Skeletal muscle satellite cell (primary cell): ENCODE data around the gene DNLZ.

ENCODE experiments used
- H3K27me3 ChIP-seq: 2 replicates; pipeline ENCODE4 v1.7.0; 2013; ENCODE audit warnings: low read length; ENCODE audit not compliant: control insufficient read depth, insufficient read depth
- H3K36me3 ChIP-seq: 2 replicates; pipeline ENCODE4 v1.7.0; 2013; ENCODE audit warnings: mild to moderate bottlenecking, control low read depth, low read length; ENCODE audit not compliant: insufficient read depth
- H3K4me1 ChIP-seq: 2 replicates; pipeline ENCODE4 v1.7.0; 2013; ENCODE audit warnings: low read length; ENCODE audit not compliant: control insufficient read depth, insufficient read depth
- H3K4me2 ChIP-seq: 2 replicates; pipeline ENCODE4 v1.7.0; 2013; ENCODE audit warnings: mild to moderate bottlenecking, low read length
- H3K4me3 ChIP-seq: 2 replicates; pipeline ENCODE4 v1.7.0; 2013; ENCODE audit warnings: low read length
- H3K9ac ChIP-seq: 2 replicates; pipeline ENCODE4 v1.7.0; 2013; ENCODE audit warnings: mild to moderate bottlenecking, low read depth, low read length, moderate library complexity
- H3K9me3 ChIP-seq: replicated peaks from 2 replicates; pipeline ENCODE4 v1.7.0; 2013; ENCODE audit warnings: mild to moderate bottlenecking, control low read depth, low read length

DNLZ gene

DNA sequence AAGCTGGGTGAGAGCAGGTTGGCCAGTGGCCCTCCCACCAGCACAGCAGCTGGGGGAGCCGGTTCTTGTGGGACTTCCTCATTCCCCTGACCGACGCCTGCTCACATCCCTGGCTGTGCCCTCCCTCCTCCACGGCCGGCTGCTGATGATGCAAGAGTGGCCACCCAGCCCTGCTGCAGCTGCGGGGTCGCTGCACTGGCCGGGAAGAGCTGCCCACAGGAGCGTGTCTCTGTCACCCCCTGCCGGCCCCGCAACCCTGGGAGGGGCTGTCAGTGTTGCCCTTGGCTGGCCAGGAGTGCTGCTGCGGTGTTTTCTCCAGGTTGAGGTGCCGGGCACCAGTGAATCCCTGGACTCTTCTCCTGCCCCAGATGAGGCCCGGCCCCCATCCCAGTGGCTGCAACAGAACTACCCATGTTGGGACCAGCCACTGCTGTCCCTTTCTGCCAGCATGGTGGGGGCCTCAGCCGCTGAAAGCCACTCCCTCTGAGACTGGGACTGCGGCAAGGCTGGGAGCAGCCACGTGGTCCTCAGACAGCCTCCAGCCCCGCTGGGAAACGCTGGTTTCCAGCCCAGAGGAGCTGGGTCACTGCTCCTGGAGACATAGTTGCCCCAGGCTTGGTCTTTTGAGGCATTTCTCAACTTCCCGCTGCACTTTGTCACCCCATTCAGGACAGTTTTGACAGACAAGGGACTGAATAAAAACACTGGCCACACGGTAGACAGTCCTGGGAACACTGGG lies 9.2 kb upstream of the DNLZ start:
- Histone ChIP-seq H3K4me1 (peaks cover 15% of the 10 kb centered on the region), H3K4me2 (peak overlapping the region; percentile 20), H3K4me3 (no peak overlapping the region), H3K9me3 (no peaks in the 10 kb centered on the region), H3K9ac (no peak overlapping the region), H3K36me3 (peaks cover 19% of the 10 kb centered on the region), H3K27me3 (no peaks in the 10 kb centered on the region)

DNA sequence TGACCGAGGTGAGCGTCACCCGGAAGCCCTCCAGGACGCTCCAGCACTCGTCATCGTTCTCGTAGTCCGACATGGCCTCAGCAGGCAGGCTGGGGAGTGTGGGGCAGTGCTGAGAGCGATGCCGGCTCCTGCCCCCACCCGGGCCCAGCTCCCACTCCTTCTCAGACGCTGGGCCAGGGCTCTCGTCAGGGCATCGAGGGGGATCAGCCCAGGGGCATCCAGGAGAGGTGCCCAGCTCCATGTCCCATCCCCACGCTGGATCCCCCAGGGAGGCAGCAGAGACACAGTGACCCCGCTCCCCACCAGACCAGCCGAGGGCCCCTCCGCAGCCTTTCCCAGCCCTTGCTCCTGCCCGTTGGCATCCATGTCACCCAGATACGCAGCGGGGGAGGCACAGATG lies 8.5 kb upstream of the DNLZ start:
- H3K9ac ChIP-seq: no peak overlapping the region
- H3K9me3 ChIP-seq: no peaks in the 10 kb centered on the region

DNA sequence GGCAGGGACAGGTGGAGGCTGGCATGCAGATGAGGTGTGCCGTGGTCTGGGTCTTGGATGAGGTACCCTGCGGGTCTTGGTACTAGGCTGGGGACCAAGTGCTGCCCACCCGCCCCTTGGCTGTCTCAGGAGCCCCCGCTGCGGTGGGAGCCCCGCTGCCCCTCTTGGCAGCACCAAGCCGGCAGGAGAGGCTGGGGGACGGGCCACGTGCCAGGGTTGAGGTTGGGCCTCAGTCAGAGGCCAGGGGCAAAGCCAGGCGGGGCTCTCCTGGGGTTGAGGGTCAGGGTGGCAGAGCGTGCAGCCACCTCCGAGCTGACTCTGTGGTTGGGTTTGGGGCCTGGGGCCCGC lies 8.0 kb upstream of the DNLZ start:
- Histone ChIP-seq H3K9me3 (no peaks in the 10 kb centered on the region), H3K27me3 (no peaks in the 10 kb centered on the region), H3K36me3 (peaks cover 16% of the 10 kb centered on the region), H3K4me2 (no peak overlapping the region), H3K9ac (no peak overlapping the region), H3K4me3 (no peak overlapping the region), H3K4me1 (peaks cover 15% of the 10 kb centered on the region)

More for the DNA sequence above, 8.5 kb upstream of the DNLZ start:
- Histone ChIP-seq H3K4me3 (no peak overlapping the region), H3K4me2 (peak overlapping the region; percentile 20), H3K27me3 (no peaks in the 10 kb centered on the region), H3K4me1 (peaks cover 15% of the 10 kb centered on the region), H3K36me3 (peaks cover 16% of the 10 kb centered on the region)

DNA sequence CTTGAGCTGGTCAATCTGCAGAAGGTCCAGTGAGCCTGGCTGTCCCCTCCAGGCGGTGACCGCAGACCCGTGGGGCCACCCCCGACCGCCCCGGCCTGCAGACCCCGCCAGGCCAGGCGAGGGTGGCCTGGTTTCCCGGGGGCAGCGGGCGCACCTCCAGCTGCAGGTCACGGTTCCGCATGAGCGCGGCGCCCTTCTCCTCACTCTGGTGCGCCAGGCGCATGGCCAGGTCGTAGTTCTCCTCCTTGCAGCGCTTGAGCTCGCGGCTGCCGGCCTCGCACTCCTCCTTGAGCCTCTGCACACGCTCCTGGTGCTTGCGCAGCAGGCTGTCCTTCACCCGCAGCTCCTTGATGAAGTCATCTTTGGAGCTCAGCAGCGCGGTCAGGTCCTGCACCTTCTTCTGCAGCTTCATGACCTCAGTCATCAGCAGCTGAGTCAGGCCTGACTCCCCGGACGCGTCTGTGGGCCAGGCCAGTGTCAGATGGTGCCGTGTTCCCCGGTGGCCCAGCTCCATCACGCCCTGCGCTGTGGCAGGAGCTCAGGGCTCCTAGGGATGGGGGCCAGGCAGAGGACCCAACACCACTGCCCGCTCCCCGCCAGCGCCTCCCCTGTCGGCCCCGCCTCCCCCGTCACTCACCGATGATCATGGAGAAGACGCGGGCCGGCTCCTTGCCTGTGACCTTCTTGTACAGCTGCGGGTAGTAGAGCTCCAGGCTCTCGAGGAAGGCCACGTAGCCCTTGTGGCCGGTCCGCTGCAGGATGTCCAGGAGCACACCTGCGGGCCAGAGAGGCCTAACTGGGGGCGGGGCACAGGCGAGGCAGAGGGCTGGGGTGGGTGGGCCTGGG lies 7.4 kb upstream of the DNLZ start:
- H3K4me2 ChIP-seq: no peak overlapping the region
- H3K9me3 ChIP-seq: no peaks in the 10 kb centered on the region
- H3K36me3 ChIP-seq: peaks cover 10% of the 10 kb centered on the region
- no peak overlapping the region for H3K4me3 ChIP-seq
- H3K4me1 ChIP-seq: peaks cover 15% of the 10 kb centered on the region
- H3K9ac ChIP-seq: no peak overlapping the region
- H3K27me3 ChIP-seq: no peaks in the 10 kb centered on the region

DNA sequence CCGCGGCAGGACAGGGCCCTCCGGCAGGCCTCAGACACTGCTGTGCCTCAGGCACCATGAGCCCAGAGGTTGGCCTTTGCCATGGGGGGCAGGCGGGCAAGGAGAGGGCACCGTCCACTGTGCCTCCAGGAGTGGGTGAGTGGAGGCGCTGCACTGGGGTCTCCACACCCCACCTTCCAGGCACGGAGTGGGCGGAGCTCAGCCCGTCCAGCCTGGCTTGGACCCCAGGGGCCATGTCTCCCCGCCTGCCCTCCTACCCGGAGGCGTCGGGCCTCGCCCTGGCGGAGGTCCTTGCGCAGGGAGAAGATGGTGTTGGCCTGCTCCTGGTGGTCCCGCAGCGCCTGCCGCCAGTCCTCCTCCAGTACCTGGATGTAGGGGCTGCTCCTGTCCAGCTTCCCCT lies 6.5 kb upstream of the DNLZ start:
- Histone ChIP-seq H3K4me1 (peaks cover 15% of the 10 kb centered on the region), H3K36me3 (peaks cover 2% of the 10 kb centered on the region), H3K27me3 (no peaks in the 10 kb centered on the region), H3K4me2 (no peak overlapping the region), H3K9me3 (no peaks in the 10 kb centered on the region), H3K4me3 (no peak overlapping the region), H3K9ac (no peak overlapping the region)

DNA sequence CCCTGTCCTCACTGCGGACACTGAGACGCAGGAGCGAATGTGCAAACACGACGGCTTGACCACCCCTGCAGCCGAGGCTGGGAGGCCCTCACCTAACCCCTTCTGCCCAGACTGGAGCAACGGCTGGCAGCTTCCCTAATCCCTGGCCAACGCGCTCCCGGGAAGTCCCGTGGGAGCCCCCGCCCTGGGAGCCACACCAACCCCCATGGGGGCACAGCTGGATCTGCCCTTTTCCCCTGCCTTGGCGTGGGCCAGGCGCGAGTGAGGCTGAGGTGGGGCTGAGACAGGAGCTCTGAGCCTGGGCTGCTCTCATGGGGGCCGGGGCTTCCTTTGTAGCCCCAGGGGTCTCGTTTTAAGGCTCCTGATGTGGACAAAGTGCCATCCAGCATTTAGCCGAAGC lies 4.6 kb upstream of the DNLZ start:
- Histone ChIP-seq H3K4me3 (no peak overlapping the region), H3K9me3 (no peaks in the 10 kb centered on the region), H3K9ac (no peak overlapping the region), H3K4me2 (no peak overlapping the region), H3K36me3 (no peaks in the 10 kb centered on the region), H3K4me1 (peaks cover 20% of the 10 kb centered on the region), H3K27me3 (no peaks in the 10 kb centered on the region)

DNA sequence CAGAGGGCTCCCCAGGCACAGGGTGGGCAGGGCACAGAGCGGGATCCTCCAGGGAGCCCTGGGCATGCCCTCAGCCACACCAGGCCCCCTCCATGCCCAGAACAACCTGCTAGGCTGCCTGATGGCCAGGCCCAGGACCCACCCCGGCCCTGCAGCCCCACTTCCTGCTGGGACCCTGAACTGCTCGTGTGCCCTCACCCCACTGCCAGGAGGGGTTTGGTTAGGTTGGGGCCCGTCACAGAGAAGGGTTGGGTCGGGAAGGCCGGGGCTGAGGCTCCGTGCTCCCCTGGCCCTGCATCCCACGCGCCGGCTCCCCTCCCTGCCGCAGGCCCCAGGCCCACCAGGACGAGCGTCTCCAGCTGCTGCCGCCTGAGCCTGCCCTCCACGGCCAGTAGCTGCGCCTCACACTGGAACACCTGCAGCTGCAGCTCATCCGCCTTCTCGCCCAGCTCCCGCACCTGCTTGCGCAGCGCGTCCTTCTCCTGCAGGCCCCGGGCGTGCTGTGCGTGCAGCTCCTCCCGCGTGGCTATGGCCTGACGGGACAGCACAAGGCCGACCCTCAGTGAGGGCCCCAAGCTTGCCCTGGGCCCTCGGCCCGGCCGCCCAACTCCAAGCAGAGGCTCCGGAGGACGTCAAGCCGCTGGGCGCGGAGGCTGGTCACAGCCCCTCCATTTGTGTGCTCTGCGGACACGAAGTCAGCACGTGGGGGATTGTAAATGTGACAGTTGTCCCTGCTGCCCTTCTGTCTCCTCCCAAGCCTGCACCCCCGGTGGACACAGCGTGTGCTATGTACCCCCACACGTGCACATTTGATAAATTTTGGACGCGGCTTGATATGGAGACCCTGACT lies 4.0 kb upstream of the DNLZ start:
- no peak overlapping the region for H3K9ac ChIP-seq

DNA sequence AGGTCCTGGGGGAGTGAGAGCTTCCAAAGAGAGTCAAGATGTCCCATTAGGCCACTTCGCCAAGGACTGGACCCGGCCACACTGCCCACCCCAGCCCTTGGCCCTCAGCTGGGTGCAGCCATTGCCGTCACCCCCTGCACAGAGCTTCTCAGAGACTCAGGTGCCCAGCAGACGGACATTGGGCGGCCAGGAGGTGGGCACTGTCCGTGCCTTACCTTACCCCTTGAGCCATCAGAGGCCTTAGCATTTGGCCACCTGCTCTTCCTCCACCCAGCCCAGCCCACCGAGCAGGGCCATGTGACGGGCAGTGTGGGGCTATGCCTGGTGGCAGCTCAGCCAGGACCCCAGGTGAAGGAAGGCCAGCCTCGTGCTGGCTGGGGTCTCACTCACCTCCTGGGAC lies 3.3 kb upstream of the DNLZ start:
- peaks cover 14% of the 10 kb centered on the region for H3K4me1 ChIP-seq
- no peaks in the 10 kb centered on the region for H3K36me3 ChIP-seq
- H3K27me3 ChIP-seq: no peaks in the 10 kb centered on the region
- no peak overlapping the region for H3K4me3 ChIP-seq
- H3K9ac ChIP-seq: no peak overlapping the region
- no peak overlapping the region for H3K4me2 ChIP-seq
- no peaks in the 10 kb centered on the region for H3K9me3 ChIP-seq

More for the DNA sequence above, 4.0 kb upstream of the DNLZ start:
- Histone ChIP-seq H3K4me3 (no peak overlapping the region), H3K4me2 (no peak overlapping the region), H3K9me3 (no peaks in the 10 kb centered on the region), H3K27me3 (no peaks in the 10 kb centered on the region), H3K4me1 (peaks cover 19% of the 10 kb centered on the region), H3K36me3 (no peaks in the 10 kb centered on the region)

DNA sequence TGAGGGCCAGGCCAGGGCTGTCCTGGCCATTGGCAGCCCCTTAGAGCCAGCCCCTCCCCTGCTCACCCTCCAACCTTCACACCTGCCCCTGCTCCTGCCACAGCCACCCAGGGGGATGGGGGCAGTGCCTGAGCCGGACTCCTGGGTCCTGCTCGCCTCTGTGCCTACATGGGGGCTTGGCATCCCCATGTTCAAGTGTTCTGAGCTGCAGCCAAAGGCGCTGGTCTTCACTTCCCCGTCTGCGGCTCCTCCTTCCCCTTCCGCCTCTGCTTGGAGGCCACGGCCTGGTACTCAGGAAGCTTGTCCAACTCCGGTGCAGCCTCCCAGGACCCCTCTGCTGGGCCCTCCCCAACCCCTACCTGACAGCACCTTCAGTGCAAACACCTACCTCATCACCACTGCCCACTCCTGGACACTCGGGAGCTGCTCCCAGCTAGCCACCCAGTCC lies 2.3 kb upstream of the DNLZ start:
- H3K4me2 ChIP-seq: no peak overlapping the region
- H3K4me1 ChIP-seq: peaks cover 14% of the 10 kb centered on the region
- H3K4me3 ChIP-seq: no peak overlapping the region
- H3K9me3 ChIP-seq: no peaks in the 10 kb centered on the region
- H3K9ac ChIP-seq: no peak overlapping the region
- no peaks in the 10 kb centered on the region for H3K36me3 ChIP-seq
- H3K27me3 ChIP-seq: no peaks in the 10 kb centered on the region

DNA sequence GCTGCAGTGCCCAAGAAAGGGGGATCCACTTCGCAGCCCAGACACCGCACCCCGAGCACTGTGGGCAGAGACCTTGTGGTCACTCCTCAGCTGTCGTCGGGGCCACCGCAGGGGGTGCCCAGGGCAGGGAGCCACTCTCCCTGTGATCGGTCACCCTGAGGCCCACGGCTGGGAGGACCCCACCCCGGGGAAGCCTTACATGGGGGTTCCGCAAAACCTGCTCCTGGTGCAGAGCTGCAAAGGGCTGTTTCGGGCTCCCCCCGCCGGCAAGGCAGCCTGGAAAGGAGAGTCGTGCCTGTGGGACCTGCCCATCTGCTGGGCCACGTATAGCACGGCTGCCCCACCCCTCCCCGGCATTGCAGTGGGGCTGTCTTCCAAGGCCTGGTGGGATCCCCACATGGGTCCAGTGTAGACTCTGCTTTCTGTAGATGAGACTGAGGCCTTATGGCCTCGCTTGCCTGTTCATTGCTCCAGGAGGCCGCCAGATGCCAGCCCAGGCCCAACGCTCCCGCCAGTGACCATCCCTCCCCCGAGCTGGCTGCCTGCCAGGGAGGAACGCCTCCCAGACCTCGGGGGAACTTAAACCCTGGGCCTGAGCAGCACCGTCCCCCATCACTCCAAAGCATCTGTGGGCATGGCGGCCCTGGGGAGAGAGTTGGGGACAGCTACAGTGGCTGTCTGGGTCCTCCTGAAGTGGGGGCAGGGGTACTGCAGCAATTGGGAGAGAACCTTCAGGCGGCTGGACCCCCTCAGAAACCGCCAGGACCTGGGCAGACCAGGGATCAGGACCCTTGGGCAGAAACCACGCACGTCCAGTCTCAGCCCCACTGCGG lies 1.6 kb upstream of the DNLZ start:
- Histone ChIP-seq H3K4me1 (peaks cover 14% of the 10 kb centered on the region), H3K9me3 (no peaks in the 10 kb centered on the region), H3K9ac (no peak overlapping the region), H3K27me3 (no peaks in the 10 kb centered on the region), H3K4me2 (no peak overlapping the region), H3K4me3 (no peak overlapping the region), H3K36me3 (no peaks in the 10 kb centered on the region)
